ENCODE measurements around the gene HOXD13.

Gene HOXD13

GRCh38 chr2:176142281-176142680, 49.8 kb downstream of the HOXD13 start:
- Histone ChIP-seq H3K9me3 (replicated peaks in 1 of 11) (peaks cover 5 to 36% (median 27%) of the 10 kb centered on the region in 11 experiments; a peak in 20 of 22 replicates), H3K36me3 (no peaks in the 10 kb centered on the region), H4K20me1 (no peaks in the 10 kb centered on the region), H3K4me2 (no peak overlapping the region), H3K4me3 (no peak overlapping the region), H3K9ac (no peak overlapping the region), H3K4me1 (no peaks in the 10 kb centered on the region), H3K27me3 (peaks cover 49 to 86% (median 62%) of the 10 kb centered on the region in 11 experiments), H3K27ac (no peak overlapping the region)
- TF ChIP-seq Cebpa-rat (IDR thresholded peaks at IDR 0.05): no peak

Measured in BLaER1 treated with 17β-estradiol and CSF1 and Interleukin-3, amounts not matched to agents 10 nM and 100 nM (cell line).